GM23248 (cell line): ENCODE results near the gene MPST. TPM values are rescaled to one million over a fixed set of nuclear protein-coding genes. Genes with fewer than 3 reads are reported as not detected.

ENCODE experiments used
- DNase-seq: peaks from one replicate; pipeline ENCODE4 v3.0.0-alpha.2; 2015
- H2AFZ ChIP-seq: fragments of 200-600 bp; sonication (generic); 2 replicates; pipeline ENCODE4 v1.6.1; 2016; ENCODE audit warnings: antibody characterized with exemption
- H3F3A ChIP-seq: fragments of 200-600 bp; sonication (generic); 2 replicates; pipeline ENCODE4 v1.6.1; 2016; ENCODE audit warnings: mild to moderate bottlenecking, antibody characterized with exemption, mixed run types; ENCODE audit not compliant: insufficient read depth
- H3K27ac ChIP-seq: fragments of 200-600 bp; sonication (generic); 2 replicates; pipeline ENCODE4 v1.5.1; 2016; ENCODE audit warnings: mild to moderate bottlenecking
- H3K27me3 ChIP-seq: fragments of 200-600 bp; sonication (generic); replicated peaks from 2 replicates; pipeline ENCODE4 v1.6.1; 2016; ENCODE audit warnings: mild to moderate bottlenecking; ENCODE audit not compliant: insufficient read depth
- H3K36me3 ChIP-seq: fragments of 200-600 bp; sonication (generic); 2 replicates; pipeline ENCODE4 v1.6.1; 2016; ENCODE audit warnings: low read depth, mild to moderate bottlenecking
- H3K4me1 ChIP-seq: fragments of 200-600 bp; sonication (generic); 2 replicates; pipeline ENCODE4 v1.6.1; 2016; ENCODE audit warnings: mild to moderate bottlenecking; ENCODE audit not compliant: insufficient read depth
- H3K4me2 ChIP-seq: fragments of 200-600 bp; sonication (generic); one replicate; pipeline ENCODE4 v1.6.1; 2016; ENCODE audit warnings: mild to moderate bottlenecking; ENCODE audit not compliant: unreplicated experiment
- H3K4me3 ChIP-seq: fragments of 200-600 bp; sonication (generic); 2 replicates; pipeline ENCODE4 v1.5.1; 2016; ENCODE audit warnings: mild to moderate bottlenecking
- H3K79me2 ChIP-seq: fragments of 200-600 bp; sonication (generic); 2 replicates; pipeline ENCODE4 v1.6.1; 2016; ENCODE audit warnings: mild to moderate bottlenecking; ENCODE audit not compliant: insufficient read depth
- H3K9ac ChIP-seq: fragments of 200-600 bp; sonication (generic); 2 replicates; pipeline ENCODE4 v1.6.1; 2016; ENCODE audit warnings: mild to moderate bottlenecking
- H3K9me2 ChIP-seq: fragments of 200-600 bp; sonication (generic); 2 replicates; pipeline ENCODE4 v1.6.1; 2016; ENCODE audit warnings: mixed run types, mild to moderate bottlenecking, moderate library complexity; ENCODE audit not compliant: insufficient read depth
- H3K9me3 ChIP-seq: fragments of 200-600 bp; sonication (generic); one replicate; pipeline ENCODE4 v1.6.1; 2017; ENCODE audit warnings: low read depth
- H4K20me1 ChIP-seq: fragments of 200-600 bp; sonication (generic); 2 replicates; pipeline ENCODE4 v1.6.0; 2016; ENCODE audit not compliant: insufficient read depth
- EZH2 ChIP-seq: fragments of 200-600 bp; sonication (generic); IDR thresholded peaks from 2 replicates; pipeline ENCODE4 v1.6.1; 2018; ENCODE audit warnings: antibody characterized with exemption, mild to moderate bottlenecking; ENCODE audit not compliant: insufficient read depth, poor library complexity, severe bottlenecking
- EZH2phosphoT487 ChIP-seq: fragments of 200-600 bp; sonication (generic); IDR thresholded peaks from 2 replicates; pipeline ENCODE4 v1.6.1; 2018; ENCODE audit warnings: antibody characterized with exemption, moderate library complexity, mild to moderate bottlenecking, low read depth; ENCODE audit not compliant: insufficient read depth
- WGBS, 2 experiments: methylation state at CpG; one replicate each; pipeline ENCODE4 v1.1.6; 2015 to 2017; ENCODE audit warnings: low lambda C conversion rate in 2 of 2, low coverage in 1 of 2; ENCODE audit errors: missing lambda C conversion rate in 2 of 2; 5-methylcytosine and 5-hydroxymethylcytosine counted together
- in situ Hi-C: fragments of 300-500 bp; cut with MboI; formaldehyde crosslinking; loops from 2 replicates; pipeline ENCODE4 v1.15.0; 2020
- polyA plus RNA-seq: library from polyadenylated mRNA; unstranded; fragments of >200 nt; fragmentation: Nextera tagmentation; extraction: Ambion mirVana; gene quantifications from 2 replicates; pipeline ENCODE4 v1.2.1, GENCODE V29; 2016
- total RNA-seq: library from RNA; depleted of rRNA; stranded (reverse); fragments of >200 nt; shearing (Covaris generic); gene quantifications from 2 replicates; pipeline ENCODE4 v1.2.3, GENCODE V29; 2014

Gene MPST
- total and polyA plus RNA-seq, 2 experiments from 2014 or later: 48.5 to 72.0 TPM

- no peak for DNase-seq
- TF ChIP-seq EZH2 (no peak), EZH2phosphoT487 (no peak)
- WGBS, 2 experiments: 85 to 90% methylated on average over 14 to 15 of the region's 15 CpGs
- in situ Hi-C loops: no loop called here
- Histone ChIP-seq H3K36me3 (no peaks in the 10 kb centered on the region), H2AFZ (no peak overlapping the region), H3K4me3 (no peak overlapping the region), H3K27ac (no peak overlapping the region), H3K9me2 (no peaks in the 10 kb centered on the region), H3K27me3 (peaks cover 4% of the 10 kb centered on the region; the same call in 1 of the 2 replicates), H4K20me1 (no peaks in the 10 kb centered on the region), H3K9me3 (no peaks in the 10 kb centered on the region), H3K9ac (no peak overlapping the region), H3F3A (no peaks in the 10 kb centered on the region), H3K79me2 (no peaks in the 10 kb centered on the region), H3K4me2 (no peak overlapping the region), H3K4me1 (no peaks in the 10 kb centered on the region)
Observed at GRCh38 chr22:37062702-37063381, 43.3 kb downstream of the MPST start.

GRCh38 chr22:37063431-37064420, 44.2 kb downstream of the MPST start:
- Histone ChIP-seq H3K4me3 (no peak overlapping the region), H3K9me3 (no peaks in the 10 kb centered on the region), H3K9ac (no peak overlapping the region), H3K9me2 (no peaks in the 10 kb centered on the region), H3K27ac (no peak overlapping the region), H3F3A (no peaks in the 10 kb centered on the region), H3K4me2 (no peak overlapping the region), H3K4me1 (no peaks in the 10 kb centered on the region), H2AFZ (no peak overlapping the region), H3K79me2 (no peaks in the 10 kb centered on the region), H3K27me3 (peaks cover 13% of the 10 kb centered on the region), H3K36me3 (no peaks in the 10 kb centered on the region), H4K20me1 (no peaks in the 10 kb centered on the region)
- TF ChIP-seq EZH2 (no peak), EZH2phosphoT487 (no peak)
- 87% methylated on average over 20 to 28 of the region's 28 CpGs for WGBS, 2 experiments
- DNase-seq: no peak
- in situ Hi-C loops: no loop called here

- H3K9ac ChIP-seq: no peak overlapping the region
- peaks cover 17% of the 10 kb centered on the region for H3K27me3 ChIP-seq
- TF ChIP-seq EZH2phosphoT487 (no peak), EZH2 (no peak)
- no peak for DNase-seq
- H3K9me2 ChIP-seq: no peaks in the 10 kb centered on the region
- H3K79me2 ChIP-seq: no peaks in the 10 kb centered on the region
- 75 to 82% methylated on average over 11 of the region's 11 CpGs for WGBS, 2 experiments
- H3K36me3 ChIP-seq: no peaks in the 10 kb centered on the region
- no peak overlapping the region for H3K4me3 ChIP-seq
- no peak overlapping the region for H2AFZ ChIP-seq
- no peak overlapping the region for H3K27ac ChIP-seq
- in situ Hi-C loops: no loop called here
- no peaks in the 10 kb centered on the region for H3K4me1 ChIP-seq
- H3F3A ChIP-seq: no peaks in the 10 kb centered on the region
- H4K20me1 ChIP-seq: no peaks in the 10 kb centered on the region
- no peaks in the 10 kb centered on the region for H3K9me3 ChIP-seq
- no peak overlapping the region for H3K4me2 ChIP-seq
Observed at GRCh38 chr22:37064553-37064952, 45.0 kb downstream of the MPST start.

GRCh38 chr22:37065180-37065579, 45.6 kb downstream of the MPST start:
- Histone ChIP-seq H2AFZ (no peak overlapping the region), H3K79me2 (no peaks in the 10 kb centered on the region), H3K9me3 (no peaks in the 10 kb centered on the region), H3K4me3 (no peak overlapping the region), H3K36me3 (no peaks in the 10 kb centered on the region), H3K9me2 (no peaks in the 10 kb centered on the region), H3K4me1 (no peaks in the 10 kb centered on the region), H4K20me1 (no peaks in the 10 kb centered on the region), H3K4me2 (no peak overlapping the region), H3K27me3 (peaks cover 22% of the 10 kb centered on the region), H3F3A (no peaks in the 10 kb centered on the region), H3K27ac (no peak overlapping the region), H3K9ac (no peak overlapping the region)
- no peak for DNase-seq
- TF ChIP-seq EZH2phosphoT487: no peak
- TF ChIP-seq EZH2: no peak
- in situ Hi-C loops: no loop called here
- 75 to 78% methylated on average over 3 of the region's 3 CpGs for WGBS, 2 experiments
